HG02981 (cell line): Measurements from ENCODE around the gene USP27X.

Source experiments
- ATAC-seq: cut with Tn5 transposase; IDR thresholded peaks from one replicate; pipeline ENCODE4 v1.9.1; 2021; ENCODE audit warnings: mild to moderate bottlenecking, moderate library complexity; ENCODE audit not compliant: unreplicated experiment

Gene USP27X

DNA sequence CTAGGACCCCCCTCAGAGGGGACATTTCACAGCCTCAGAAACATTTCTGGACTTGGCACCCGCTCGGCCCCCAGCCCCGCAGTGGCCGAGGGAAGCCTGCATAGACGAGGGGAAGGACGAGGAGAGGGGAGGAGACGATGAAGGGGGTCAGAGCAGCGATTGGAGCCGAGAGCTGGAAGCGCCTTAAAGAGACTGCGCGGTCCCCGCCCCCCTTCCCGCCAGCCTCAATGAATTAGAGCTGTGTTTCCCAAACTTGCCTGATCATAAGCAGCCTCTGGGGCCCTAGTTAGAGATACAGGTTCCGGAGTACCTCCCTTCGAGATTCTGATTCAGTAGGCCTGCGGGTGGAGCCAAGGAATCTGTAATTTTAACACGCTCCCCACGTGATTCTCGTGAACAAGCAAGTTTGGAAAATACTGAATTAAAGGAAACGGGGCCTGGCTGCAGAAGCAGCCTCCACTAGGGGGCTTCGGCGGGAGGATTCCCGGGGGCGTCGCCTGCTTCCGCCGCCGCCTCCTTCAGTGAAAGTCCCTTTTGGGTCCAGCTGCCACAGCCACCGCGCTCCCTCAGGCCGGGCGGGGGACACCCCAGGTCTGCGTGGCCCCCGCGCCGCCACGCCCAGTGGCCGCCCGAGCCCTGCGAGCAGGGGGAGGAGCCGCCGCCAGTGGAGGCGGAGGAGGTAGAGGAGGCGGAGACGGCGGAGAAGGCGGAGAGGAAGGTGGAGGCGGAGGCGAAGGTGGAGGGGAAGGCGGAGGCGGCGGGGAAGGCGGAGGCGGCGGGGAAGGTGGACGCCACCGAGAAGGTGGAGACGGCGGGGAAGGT lies at the start of gene USP27X:
TSS of gene USP27X (plus strand) at position 651 of the 822 bp plus-strand sequence. CDS start 824 bp downstream, outside the sequence.
- ATAC-seq, result peak; percentile 95

DNA sequence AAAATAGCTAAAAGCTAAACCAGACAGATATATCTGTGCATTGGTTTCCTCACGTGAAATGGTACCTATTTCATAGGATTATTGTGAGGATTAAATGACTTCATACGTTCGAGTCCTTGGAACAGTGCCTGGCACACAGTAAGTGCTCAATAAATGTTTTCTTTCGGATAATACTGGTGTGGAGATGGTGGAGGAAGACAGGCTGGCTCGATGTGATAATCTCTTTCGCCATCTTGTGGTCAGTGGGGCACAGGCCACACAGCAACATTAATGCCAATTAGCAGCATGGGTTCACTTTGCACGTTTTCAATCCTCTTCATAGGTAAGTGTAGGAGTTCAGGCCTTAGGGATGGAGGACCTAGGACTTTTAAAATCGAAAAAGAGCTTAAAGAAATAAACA lies 40.9 kb upstream of the USP27X start:
- ATAC-seq, result no peak

DNA sequence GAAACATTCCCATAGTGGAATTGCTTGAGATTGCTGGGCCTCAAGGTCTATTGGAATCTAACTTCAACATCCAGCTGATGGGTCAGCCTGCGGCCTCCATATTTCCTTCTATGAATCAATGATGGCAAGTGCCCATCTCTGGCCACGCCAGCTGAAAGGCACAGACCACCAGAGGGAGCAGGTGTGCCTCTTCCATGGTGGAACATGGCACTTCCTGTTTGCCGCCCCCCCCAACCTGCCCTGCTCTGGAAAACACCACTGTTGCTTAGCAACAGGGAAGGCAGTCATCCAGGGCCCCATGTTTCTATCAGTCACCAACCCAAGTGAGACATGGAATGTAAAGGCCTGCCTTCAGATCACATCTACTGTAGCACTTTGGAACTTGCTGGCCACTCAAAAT lies 38.6 kb upstream of the USP27X start:
- peak; percentile 59 for ATAC-seq

DNA sequence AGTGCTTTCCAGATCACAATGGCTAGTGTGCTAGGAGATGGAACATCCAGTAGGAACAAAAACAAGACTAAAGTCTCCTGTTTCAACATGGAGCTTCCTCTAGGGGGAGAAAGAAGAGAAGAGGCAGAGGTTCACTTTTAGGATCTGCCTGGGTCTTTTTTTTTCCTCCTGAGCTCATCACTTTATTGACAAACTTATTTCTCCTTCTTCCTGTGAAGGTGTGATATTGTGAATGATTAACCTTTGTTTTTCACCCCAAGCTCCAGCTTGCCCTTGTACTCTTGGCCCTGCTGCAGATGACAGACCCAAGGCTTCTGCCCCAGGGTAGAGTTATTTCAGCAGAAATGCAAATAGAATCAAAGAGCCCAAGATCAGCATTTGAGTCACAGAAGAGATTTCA lies 36.7 kb upstream of the USP27X start:
- no peak for ATAC-seq

DNA sequence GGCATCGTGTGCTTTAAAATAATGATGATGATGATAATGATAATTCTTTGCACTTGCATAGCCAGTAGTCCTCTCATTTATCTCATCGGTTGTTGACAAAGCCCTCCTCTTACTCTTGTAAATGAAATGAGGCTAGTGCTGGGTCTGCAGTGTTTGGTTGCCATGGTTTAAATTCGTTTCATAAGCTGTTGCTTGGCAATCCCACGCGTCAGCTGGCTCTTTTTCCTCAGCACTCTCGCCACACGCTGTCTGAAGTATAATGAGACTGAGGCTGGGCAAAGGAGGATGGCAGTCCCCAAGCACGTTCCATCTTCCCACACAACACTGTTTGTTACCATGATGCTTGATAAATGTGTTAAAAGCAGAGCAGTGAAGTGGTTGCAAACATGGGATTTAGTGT lies 34.7 kb upstream of the USP27X start:
- no peak for ATAC-seq

DNA sequence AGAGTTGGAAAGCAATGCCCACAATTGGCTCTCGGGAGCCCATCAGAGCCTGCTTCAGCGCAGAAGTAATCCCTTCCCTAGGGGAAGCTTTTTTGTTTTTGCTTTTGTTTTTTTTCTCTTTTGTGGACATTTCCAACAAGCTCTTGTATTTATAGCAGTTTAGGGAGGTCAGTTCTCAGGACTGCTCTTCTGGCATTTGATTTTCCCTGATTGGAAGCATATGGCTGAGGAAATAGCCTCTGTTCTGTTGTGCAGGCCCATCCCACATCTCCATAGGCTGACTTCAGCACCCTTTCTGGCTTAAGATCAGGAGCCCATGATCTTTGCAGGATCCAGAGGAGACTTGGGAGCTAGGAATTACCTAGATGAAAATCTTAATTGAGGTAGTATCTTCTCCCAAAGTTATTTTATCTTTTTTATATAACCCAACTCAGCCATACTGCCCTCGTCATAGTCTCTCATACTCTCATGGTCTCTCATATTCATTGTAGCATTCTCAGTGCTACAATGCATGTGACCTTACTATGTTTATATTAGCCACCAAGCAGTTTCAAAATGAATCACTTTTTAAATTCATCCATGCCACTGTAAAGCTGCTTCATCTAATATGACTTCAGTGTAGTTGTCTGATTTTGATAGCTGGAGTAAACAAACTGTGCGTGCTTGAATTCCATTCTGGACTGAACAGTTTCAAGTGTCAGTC lies 33.4 kb upstream of the USP27X start:
- ATAC-seq, result no peak

DNA sequence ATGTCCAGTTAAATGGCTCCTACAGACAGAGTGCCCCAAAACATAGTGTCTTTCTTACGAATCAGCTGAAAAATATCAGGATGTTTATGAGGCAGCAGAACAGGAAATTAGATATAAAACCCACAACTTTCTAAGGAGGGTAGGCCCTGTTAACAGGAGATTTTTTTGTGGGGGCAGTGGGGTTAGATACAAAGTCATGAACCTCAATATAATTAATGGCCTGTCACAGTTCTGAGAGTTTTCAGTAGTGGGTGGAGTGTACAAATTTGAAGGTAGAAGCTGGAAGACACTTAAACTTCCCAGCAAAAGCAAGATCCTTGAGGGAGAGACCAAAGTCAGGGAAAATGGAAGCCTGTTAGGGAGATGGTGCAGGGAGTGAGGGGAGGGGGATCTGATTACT lies 32.8 kb upstream of the USP27X start:
- no peak for ATAC-seq

DNA sequence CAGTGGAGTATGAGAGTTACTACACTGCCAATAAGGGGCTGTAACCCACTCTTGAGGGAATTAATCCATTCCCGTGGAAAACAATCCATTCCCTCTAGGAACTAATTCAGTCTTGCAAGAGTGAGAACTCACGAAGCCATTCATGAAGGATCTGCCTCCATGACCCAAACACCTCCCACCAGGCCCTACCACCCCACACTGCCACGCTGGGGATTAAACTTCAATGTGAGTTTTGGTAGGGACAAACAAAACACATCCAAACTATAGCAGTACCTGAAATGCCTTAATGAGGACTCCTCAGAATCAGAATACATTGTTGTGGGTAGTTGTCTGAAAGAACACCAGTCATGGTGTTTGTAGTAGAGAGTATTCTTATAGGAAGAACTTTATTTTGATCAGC lies 31.0 kb upstream of the USP27X start:
- no peak for ATAC-seq

DNA sequence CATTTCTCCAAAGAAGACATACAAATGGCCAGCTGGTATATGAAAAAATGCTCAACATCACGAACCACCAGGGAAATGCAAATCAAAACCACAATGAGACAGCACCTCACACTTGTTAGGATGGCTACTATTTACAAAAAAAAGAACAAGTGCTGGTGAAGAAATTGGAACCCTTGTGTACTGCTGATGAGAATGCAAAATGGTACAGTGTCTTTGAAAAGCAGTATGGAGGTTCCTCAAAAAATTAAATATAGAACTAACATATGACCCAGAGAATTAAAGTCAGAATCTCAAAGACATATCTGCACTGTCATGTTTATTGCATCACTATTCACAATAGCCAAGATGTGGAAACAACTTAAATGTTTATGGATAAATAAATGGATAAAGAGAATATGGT lies 29.3 kb upstream of the USP27X start:
- no peak for ATAC-seq

DNA sequence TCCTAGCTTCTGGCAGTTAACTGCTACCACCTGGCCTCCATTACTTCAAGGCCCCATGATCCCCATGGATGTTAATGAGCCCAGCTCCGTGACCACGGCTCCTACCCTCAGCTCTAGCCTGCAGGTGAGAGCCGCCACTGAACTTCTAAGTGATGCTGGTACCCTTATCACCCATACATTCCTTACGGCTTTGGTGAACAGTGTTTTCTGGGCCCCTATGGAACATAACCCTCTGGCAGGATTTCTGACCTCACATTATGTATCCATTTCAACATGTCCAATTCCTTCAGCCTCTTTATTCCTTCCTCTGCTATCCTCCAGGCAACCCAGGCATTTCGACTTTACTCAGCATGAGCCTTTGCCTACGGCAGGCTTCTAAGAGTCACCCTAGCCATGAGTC lies 25.6 kb upstream of the USP27X start:
- no peak for ATAC-seq

DNA sequence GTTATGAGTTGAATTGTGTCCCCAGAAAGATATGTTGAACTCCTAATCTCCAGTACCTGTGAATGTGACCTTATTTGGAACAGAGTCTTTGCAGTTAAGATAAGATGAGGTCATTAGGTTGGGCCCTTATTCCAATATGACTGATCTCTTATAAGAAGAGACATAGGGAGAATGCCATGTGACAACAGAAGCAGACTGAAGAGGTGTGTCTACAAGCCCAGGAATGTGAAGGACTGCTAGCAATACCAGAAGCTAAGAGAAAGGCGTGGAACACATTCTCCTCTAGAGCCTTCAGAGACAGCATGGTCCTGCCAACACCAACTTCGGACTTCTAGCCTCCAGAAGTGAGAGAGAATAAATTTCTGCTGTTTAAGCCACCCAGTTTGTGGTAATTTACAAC lies 22.5 kb upstream of the USP27X start:
- no peak for ATAC-seq

DNA sequence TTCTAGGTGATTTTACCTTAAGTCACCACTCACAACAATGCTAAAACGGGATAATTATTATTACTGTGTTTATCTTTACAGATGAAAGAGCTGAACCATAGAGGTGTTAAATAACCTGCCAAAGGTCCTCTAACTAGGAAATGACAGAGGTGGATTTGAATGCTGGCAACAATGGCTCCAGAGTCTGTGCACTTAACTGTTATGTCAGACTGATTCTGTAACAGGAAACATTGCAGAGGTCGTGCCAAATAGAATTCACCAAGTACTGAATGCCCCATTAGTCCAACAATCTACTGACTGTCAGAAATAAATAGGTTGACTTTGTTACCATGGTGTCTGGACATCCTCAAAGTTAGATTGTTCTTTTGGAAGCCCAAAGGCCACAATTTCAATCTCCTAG lies 20.9 kb upstream of the USP27X start:
- ATAC-seq, result no peak

DNA sequence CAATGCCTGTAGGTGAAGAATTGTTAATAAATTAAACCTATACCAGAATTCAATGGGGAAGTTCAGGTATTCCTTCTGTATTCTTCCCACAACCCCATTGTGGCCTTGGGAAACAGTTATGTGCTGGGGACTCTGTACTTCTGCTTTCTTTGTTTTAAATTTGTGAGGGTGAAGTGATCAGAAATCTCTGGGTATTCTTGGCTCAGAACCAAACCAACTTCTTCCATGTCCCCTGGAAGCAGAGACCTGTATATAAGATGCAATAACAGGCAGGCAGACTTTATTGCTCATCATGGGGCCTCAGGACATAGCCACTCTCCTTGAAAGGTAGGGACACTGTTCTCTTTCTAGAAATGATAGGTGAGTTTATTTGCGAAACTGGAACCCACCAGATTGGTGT lies 19.8 kb upstream of the USP27X start:
- ATAC-seq, result no peak

DNA sequence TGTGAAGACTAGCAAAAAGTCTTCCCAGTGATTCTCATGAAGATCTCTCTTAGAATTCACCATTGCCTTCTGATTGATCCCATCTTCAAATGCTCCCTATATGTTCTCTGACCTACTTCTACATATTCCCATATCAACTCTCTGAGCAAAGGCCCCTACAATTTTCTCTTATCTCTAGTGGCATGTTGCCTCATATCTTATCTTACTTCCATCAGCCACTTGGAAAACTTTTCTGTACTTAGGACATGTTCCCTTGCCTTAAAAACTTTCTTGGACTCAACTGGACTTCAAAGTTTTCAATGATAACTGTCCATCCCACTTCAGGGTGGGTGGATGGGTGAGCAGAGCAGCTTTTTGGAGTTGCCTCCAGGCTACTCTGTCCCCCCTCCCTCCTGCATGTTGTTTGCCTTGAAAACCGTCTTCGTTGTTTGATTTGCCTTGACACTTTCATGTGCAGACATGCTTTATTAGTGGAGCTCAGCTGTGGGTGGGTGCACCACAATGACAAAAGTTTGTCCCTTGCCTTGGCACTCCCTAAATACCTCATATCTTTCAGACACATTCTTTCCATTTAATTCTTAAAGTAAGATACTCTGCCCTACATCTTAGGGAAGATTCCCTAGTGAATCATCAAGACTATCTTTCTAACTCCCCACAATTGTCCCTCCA lies 18.3 kb upstream of the USP27X start:
- no peak for ATAC-seq

DNA sequence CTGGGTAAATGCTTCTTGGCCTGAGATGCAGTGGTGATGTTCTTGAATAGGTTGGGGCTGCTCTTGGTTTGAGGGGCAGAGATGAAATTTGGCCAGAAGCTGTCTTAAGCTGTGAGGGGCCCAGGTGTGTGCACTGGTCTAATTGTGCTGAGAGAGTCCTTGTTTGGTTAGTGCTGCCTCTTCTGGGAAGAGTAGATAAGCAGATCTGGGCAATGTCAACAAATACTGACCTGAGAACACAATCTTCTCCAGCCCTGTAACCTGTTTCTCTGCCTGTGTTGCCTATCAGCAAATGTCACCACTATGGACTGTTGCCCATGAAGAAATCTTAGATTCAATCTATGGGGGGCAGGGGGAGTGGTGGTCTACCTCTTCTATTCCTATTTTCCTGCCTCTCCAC lies 17.2 kb upstream of the USP27X start:
- no peak for ATAC-seq

DNA sequence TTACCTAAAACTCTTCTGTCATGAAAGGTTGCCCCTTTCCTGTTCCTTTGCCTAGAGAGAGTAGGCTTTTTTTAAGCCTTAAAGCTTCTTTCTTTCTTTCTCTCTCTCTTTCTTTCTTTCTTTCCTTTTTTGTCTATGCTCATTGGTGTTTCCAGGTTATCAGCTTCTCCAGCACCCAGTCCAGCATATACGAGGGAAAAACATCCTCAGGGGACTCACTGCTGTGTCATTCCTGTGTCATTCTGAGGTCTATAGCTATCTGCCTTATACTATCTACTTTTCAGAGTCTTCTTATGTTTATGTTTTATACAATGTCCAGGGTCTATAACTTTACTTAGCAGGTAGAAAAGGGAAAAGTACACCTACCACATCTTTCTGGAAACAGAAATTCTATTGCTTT lies 10.5 kb upstream of the USP27X start:
- no peak for ATAC-seq

DNA sequence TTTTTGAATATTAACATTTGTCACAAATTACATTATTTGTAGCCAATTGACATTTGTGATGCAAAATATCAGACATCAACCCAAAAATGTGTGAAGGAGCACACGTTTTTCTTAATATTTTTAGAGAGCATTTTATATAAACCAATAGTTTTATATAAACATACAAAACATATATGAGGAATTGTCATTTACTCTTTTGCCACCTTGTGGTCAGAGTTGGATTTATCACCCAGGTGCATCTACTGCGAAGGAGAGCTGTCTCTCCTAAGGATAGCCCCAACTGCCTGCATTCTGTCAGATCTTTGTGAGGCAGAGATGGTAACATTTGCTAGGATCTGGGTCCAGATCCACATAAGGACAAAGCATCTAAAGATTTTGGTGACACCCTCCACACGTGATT lies 2.5 kb upstream of the USP27X start:
- no peak for ATAC-seq

DNA sequence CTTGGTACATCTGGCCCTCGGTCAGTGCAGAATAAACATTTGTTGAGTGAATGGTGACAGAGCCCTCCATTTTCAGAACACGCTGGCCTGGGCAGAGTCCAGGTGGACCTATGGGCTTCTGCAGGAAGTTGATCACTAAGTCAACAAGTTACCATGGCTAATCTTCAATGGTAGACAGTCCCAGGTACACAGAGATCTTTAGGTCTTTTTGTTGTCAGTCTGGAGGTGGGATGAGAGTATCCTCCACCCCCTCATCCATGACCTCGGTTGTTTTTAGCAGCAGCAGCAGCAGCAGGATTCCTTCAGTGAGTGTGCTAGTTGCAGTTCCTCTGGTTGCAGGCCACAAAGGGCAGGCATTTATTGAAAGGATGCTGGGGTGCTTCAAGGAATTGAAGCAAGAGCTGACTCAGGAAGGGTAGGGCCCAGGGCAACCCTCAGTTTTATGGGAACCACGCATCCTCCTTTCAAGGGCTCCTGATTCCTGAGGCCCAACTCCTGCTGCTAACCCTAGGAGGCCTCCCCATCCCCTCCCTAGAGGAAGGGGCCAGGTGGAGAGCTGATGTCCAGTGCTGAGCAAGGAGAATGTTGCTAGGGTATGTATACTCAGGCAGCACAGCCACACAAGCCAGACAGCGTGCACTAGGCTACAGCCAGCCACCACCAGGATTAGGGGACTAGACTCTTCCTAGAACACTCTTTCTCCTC lies 1.7 kb upstream of the USP27X start:
- no peak for ATAC-seq

DNA sequence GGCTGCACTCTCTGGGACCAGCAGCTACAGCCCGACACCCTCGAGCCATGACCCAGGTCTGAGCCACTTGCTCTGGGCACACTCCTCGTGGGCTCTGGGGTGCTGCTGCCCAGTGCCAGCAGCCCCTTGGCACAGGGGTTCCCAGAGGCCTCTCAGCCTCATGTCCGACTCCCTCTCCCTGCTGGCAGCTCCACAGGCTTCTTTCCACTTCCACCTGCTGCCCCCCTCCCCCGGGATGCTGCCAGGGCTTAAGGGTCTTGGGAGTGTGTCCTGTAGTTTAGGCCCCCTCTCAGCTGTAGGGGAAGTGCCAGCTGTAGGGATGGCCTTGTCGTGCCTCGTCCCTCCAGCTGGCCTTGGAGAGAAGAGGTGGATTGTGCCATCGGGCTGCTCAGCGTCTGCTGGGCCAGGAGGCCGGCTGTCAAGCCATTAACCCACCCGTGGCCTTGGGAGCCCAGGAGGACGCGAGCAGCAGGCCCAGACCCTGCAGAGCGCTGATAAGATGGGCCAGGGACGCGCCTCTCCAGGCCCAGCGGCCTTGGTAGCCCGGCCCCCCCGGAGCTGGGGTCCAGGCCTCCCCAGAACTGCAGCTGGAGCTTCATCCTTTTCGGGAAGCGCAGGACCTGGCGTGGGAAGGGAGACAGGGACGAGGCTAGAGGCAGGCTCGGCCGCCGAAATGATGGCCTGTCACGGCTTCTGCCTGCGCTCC lies 1.0 kb upstream of the USP27X start:
- no peak for ATAC-seq

DNA sequence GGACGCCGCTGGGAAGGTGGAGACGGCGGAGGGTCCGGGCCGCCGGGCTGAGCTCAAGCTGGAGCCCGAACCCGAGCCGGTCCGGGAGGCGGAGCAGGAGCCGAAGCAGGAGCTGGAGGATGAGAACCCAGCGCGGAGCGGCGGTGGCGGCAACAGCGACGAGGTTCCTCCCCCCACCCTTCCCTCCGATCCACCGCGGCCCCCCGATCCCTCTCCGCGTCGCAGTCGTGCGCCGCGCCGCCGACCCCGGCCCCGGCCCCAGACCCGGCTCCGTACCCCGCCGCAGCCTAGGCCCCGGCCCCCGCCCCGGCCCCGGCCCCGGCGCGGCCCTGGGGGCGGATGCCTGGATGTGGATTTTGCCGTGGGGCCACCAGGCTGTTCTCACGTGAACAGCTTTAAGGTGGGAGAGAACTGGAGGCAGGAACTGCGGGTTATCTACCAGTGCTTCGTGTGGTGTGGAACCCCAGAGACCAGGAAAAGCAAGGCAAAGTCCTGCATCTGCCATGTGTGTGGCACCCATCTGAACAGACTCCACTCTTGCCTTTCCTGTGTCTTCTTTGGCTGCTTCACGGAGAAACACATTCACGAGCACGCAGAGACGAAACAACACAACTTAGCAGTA lies 483 bp downstream of the USP27X start:
- ATAC-seq, result peak; percentile 2
